IMR-90 (cell line): ENCODE measurements around the gene GAL3ST3. TPM values are rescaled to one million over a fixed set of nuclear protein-coding genes. Genes with fewer than 3 reads are reported as not detected.
"Not testable (repeated sequence)": the region's sequence is repeated elsewhere in the genome, so short reads cannot be mapped to it uniquely, and the experiment has no call there.

ENCODE experiments used
- ATAC-seq: fragments of 200-7000 bp; cut with Tn5 transposase; 2 replicates; pipeline ENCODE4 v1.9.1; 2020; ENCODE audit warnings: low read depth, mild to moderate bottlenecking, moderate library complexity
- BruUV-seq: library from RNA; stranded (reverse); fragments of 400-500 nt; replicated peaks from 2 replicates; lab custom pipeline; 2021; lab: Mats Ljungman, UMichigan
- CTCF ChIA-PET: fragments of 300-600 bp; formaldehyde crosslinking; extraction: SDS; loops from one replicate; lab custom pipeline; 2021; ENCODE audit warnings: antibody characterized with exemption; lab: Yijun Ruan, JAX
- POLR2A ChIA-PET: fragments of 300-600 bp; sonication (Branson Sonifier 250); formaldehyde crosslinking; loops from one replicate; lab custom pipeline; 2022; ENCODE audit warnings: antibody characterized with exemption; ENCODE audit not compliant: unreplicated experiment; lab: Charles Lee
- DNase-seq: peaks from one replicate; pipeline ENCODE4 v3.0.0; 2013
- H2AFZ ChIP-seq: replicated peaks from 2 replicates; pipeline ENCODE3; 2013; ENCODE audit warnings: low read length, mild to moderate bottlenecking; ENCODE audit not compliant: poor library complexity
- H2AK5ac ChIP-seq: 2 replicates; pipeline ENCODE4 v1.6.1; 2013; ENCODE audit warnings: low read depth, low read length, inconsistent platforms
- H2AK9ac ChIP-seq: replicated peaks from 2 replicates; pipeline ENCODE3; 2013; ENCODE audit warnings: mild to moderate bottlenecking, low read depth, low read length, moderate library complexity; ENCODE audit not compliant: poor library complexity
- H2BK120ac ChIP-seq: 2 replicates; pipeline ENCODE4 v1.6.1; 2013; ENCODE audit warnings: low read depth, low read length, inconsistent platforms
- H2BK15ac ChIP-seq: 3 replicates; pipeline ENCODE4 v1.6.1; 2013; ENCODE audit warnings: low read depth, low read length, inconsistent platforms
- H2BK20ac ChIP-seq: 2 replicates; pipeline ENCODE4 v1.6.1; 2013; ENCODE audit warnings: low read depth, mild to moderate bottlenecking, inconsistent platforms, low read length, moderate library complexity
- H2BK5ac ChIP-seq: 2 replicates; pipeline ENCODE4 v1.6.1; 2013; ENCODE audit warnings: mild to moderate bottlenecking, low read depth, low read length, inconsistent platforms; ENCODE audit not compliant: poor library complexity, severe bottlenecking
- H3K14ac ChIP-seq: replicated peaks from 2 replicates; pipeline ENCODE4 v1.6.1; 2013; ENCODE audit warnings: low read depth, low read length, inconsistent platforms
- H3K18ac ChIP-seq: 2 replicates; pipeline ENCODE4 v1.6.1; 2013; ENCODE audit warnings: low read depth, low read length, control low read depth
- H3K23ac ChIP-seq: 2 replicates; pipeline ENCODE4 v1.6.1; 2013; ENCODE audit warnings: low read depth, low read length, inconsistent platforms
- H3K27ac ChIP-seq: 2 replicates; pipeline ENCODE4 v1.5.1; 2013; ENCODE audit warnings: mild to moderate bottlenecking, control low read depth, low read length; ENCODE audit not compliant: insufficient read depth
- H3K27me3 ChIP-seq: 2 replicates; pipeline ENCODE4 v1.6.1; 2013; ENCODE audit warnings: low read length; ENCODE audit not compliant: control insufficient read depth, insufficient read depth
- H3K36me3 ChIP-seq: 2 replicates; pipeline ENCODE4 v1.6.1; 2013; ENCODE audit warnings: low read length, mixed read lengths; ENCODE audit not compliant: control insufficient read depth, insufficient read depth
- H3K4ac ChIP-seq: 2 replicates; pipeline ENCODE4 v1.6.1; 2013; ENCODE audit warnings: low read depth, low read length, inconsistent platforms
- H3K4me1 ChIP-seq: 2 replicates; pipeline ENCODE4 v1.6.1; 2013; ENCODE audit warnings: low read length, mixed read lengths; ENCODE audit not compliant: control insufficient read depth, insufficient read depth
- H3K4me2 ChIP-seq: 2 replicates; pipeline ENCODE4 v1.6.1; 2013; ENCODE audit warnings: low read depth, mild to moderate bottlenecking, control low read depth, low read length, moderate library complexity
- H3K4me3 ChIP-seq: 2 replicates; pipeline ENCODE4 v1.5.1; 2013; ENCODE audit warnings: low read depth, mild to moderate bottlenecking, control low read depth, low read length, moderate library complexity; ENCODE audit not compliant: insufficient read depth
- H3K56ac ChIP-seq: 2 replicates; pipeline ENCODE4 v1.6.1; 2013; ENCODE audit warnings: low read length, inconsistent platforms; ENCODE audit not compliant: insufficient read depth; ENCODE audit errors: extremely low read depth
- H3K79me1 ChIP-seq, 2 experiments: 2 replicates each; pipeline ENCODE4 v1.6.1; 2013; ENCODE audit warnings: low read length in 2 of 2, inconsistent platforms in 1 of 2, low read depth in 1 of 2
- H3K9ac ChIP-seq: 2 replicates; pipeline ENCODE4 v1.6.1; 2013; ENCODE audit warnings: low read depth, low read length, control low read depth
- H3K9me1 ChIP-seq: 2 replicates; pipeline ENCODE4 v1.6.1; 2013; ENCODE audit warnings: low read length, inconsistent platforms; ENCODE audit not compliant: insufficient read depth
- H3K9me3 ChIP-seq: 2 replicates; pipeline ENCODE4 v1.6.1; 2013; ENCODE audit warnings: low read length; ENCODE audit not compliant: control insufficient read depth, insufficient read depth
- H4K20me1 ChIP-seq: 2 replicates; pipeline ENCODE4 v1.6.1; 2013; ENCODE audit warnings: low read length, inconsistent platforms; ENCODE audit not compliant: insufficient read depth
- H4K5ac ChIP-seq: 2 replicates; pipeline ENCODE4 v1.6.1; 2013; ENCODE audit warnings: mild to moderate bottlenecking, low read depth, low read length, control low read depth
- H4K8ac ChIP-seq, 2 experiments: 2 replicates each; pipeline ENCODE4 v1.6.1; 2013; ENCODE audit warnings: low read depth in 2 of 2, low read length in 2 of 2, control low read depth in 1 of 2, inconsistent platforms in 1 of 2
- H4K91ac ChIP-seq: 2 replicates; pipeline ENCODE4 v1.6.1; 2013; ENCODE audit warnings: low read depth, low read length, inconsistent platforms; ENCODE audit not compliant: insufficient read depth
- CEBPB ChIP-seq: IDR thresholded peaks from 2 replicates; pipeline ENCODE4 v1.6.1; 2012; ENCODE audit warnings: low read depth, low read length, improper control_type of control experiment
- CHD1 ChIP-seq: IDR thresholded peaks from 2 replicates; pipeline ENCODE4 v1.6.1; 2012; ENCODE audit warnings: low read depth, low read length, improper control_type of control experiment
- FOS ChIP-seq: fragments of 150-350 bp; IDR thresholded peaks from 2 replicates; pipeline ENCODE4 v1.6.1; 2016; ENCODE audit warnings: low read depth, low read length
- MAZ ChIP-seq: IDR thresholded peaks from 2 replicates; pipeline ENCODE4 v1.6.1; 2012; ENCODE audit warnings: low read depth, mild to moderate bottlenecking, low read length, improper control_type of control experiment, moderate library complexity, borderline replicate concordance
- NFE2L2 ChIP-seq: fragments of 150-350 bp; IDR thresholded peaks from 2 replicates; pipeline ENCODE4 v1.6.1; 2016; ENCODE audit warnings: low read depth, mild to moderate bottlenecking, low read length
- RAD21 ChIP-seq: IDR thresholded peaks from 2 replicates; pipeline ENCODE4 v1.6.1; 2012; ENCODE audit warnings: low read length, improper control_type of control experiment
- RCOR1 ChIP-seq: IDR thresholded peaks from 2 replicates; pipeline ENCODE4 v1.6.1; 2012; ENCODE audit warnings: mild to moderate bottlenecking, low read length, improper control_type of control experiment; ENCODE audit not compliant: insufficient replicate concordance
- WGBS, 2 experiments: methylation state at CpG; one replicate each; pipeline versions ENCODE4 v1.1.5 to v1.1.7; 2013; ENCODE audit warnings: missing lambda C conversion rate in 2 of 2; ENCODE audit not compliant: insufficient read length in 1 of 2; ENCODE audit errors: extremely low coverage in 2 of 2; 5-methylcytosine and 5-hydroxymethylcytosine counted together
- dilution Hi-C: fragments of 300-500 bp; cut with HindIII; formaldehyde crosslinking; loops from one replicate; pipeline ENCODE4 v1.14.3; 2018; ENCODE audit warnings: low sequenced_read_pairs; ENCODE audit not compliant: unreplicated experiment
- in situ Hi-C: fragments of 300-500 bp; cut with MboI; formaldehyde crosslinking; loops from 3 replicates; pipeline ENCODE4 v1.14.3; 2019; ENCODE audit warnings: low sequenced_read_pairs, inconsistent platforms, mixed read lengths
- intact Hi-C: fragments of 100-400 bp; cut with micrococcal nuclease; formaldehyde crosslinking; loops from 2 replicates; pipeline ENCODE4 v1.10.0; 2022
- polyA plus RNA-seq, 3 experiments: library from polyadenylated mRNA; depleted of rRNA; stranded (reverse); fragments of >200 nt; gene quantifications; 2 replicates each; pipeline ENCODE4 v1.2.3, GENCODE V29; 2012; ENCODE audit warnings: low replicate concordance in 1 of 3
- total RNA-seq: library from RNA; depleted of rRNA; stranded (reverse); fragments of >200 nt; gene quantifications from 2 replicates; pipeline ENCODE4 v1.2.3, GENCODE V29; 2012

GAL3ST3 gene
- total and polyA plus RNA-seq, 2 of the 4 experiments (the other 2 are of a cell fraction), result 0.19 TPM; not detected in 1

- peak overlapping the region; percentile 65 for H2BK5ac ChIP-seq
- no peaks in the 10 kb centered on the region for H3K9me3 ChIP-seq
- peak overlapping the region; percentile 25 for H2AK5ac ChIP-seq
- H2AK9ac ChIP-seq, result peak overlapping the region; percentile 63
- dilution Hi-C loops (no loop called here), intact Hi-C loops (loop anchor here (5.0 to 10.0 kb wide), 2 partner anchors 37 to 125 kb away; no protein-coding TSS in a partner anchor), in situ Hi-C loops (no loop called here)
- H2BK120ac ChIP-seq, result no peak overlapping the region
- BruUV-seq, result no TSS peak
- H3K36me3 ChIP-seq, result peaks cover 4% of the 10 kb centered on the region; the same call in 1 of the 2 replicates
- H3K79me1 ChIP-seq, result peaks cover 30 to 86% of the 10 kb centered on the region in 2 experiments
- peak overlapping the region; percentile 72 for H3K4ac ChIP-seq
- DNase-seq (peak; percentile 82), ATAC-seq (peak; percentile 87)
- H3K27ac ChIP-seq, result no peak overlapping the region
- peaks cover 23% of the 10 kb centered on the region for H3K9me1 ChIP-seq
- no peaks in the 10 kb centered on the region for H3K27me3 ChIP-seq
- no peak overlapping the region for H2AFZ ChIP-seq
- CTCF ChIA-PET, result no interaction called here
- WGBS, 2 experiments, result 98% methylated on average over 5 of the region's 9 CpGs; no CpG with 5 or more reads in 1 of the 2 experiments
- H3K18ac ChIP-seq, result no peak overlapping the region
- no peak overlapping the region for H4K5ac ChIP-seq
- POLR2A ChIA-PET, result interaction anchor here (0.6 kb wide), 1 partner anchor 10 kb away, joined by 8 read pairs; no protein-coding TSS in a partner anchor
- H4K20me1 ChIP-seq, result peaks cover 75% of the 10 kb centered on the region
- H4K8ac ChIP-seq, result no peak overlapping the region
- H3K4me2 ChIP-seq, result no peak overlapping the region
- H2BK15ac ChIP-seq, result no peak overlapping the region
- H3K4me3 ChIP-seq, result no peak overlapping the region
- H3K56ac ChIP-seq, result no peak overlapping the region
- H3K23ac ChIP-seq, result peak overlapping the region; percentile 14; the same call in 1 of the 2 replicates
- no peak overlapping the region for H4K91ac ChIP-seq
- H3K9ac ChIP-seq, result no peak overlapping the region
- TF ChIP-seq CHD1, result no peak
- TF ChIP-seq RAD21, result no peak
- peak; percentile 64 for TF ChIP-seq RCOR1
- TF ChIP-seq MAZ, result 0 out of 2 replicates have a peak, but pooled peaks have one; percentile 15
- peak; percentile 62 for TF ChIP-seq FOS
- TF ChIP-seq CEBPB, result peak; percentile 51; the same call in 1 of the 2 replicates
- no peak for TF ChIP-seq NFE2L2
- peaks cover 26% of the 10 kb centered on the region for H3K4me1 ChIP-seq
- peak overlapping the region; percentile 75 for H3K14ac ChIP-seq
- peak overlapping the region; percentile 28; the same call in 1 of the 2 replicates for H2BK20ac ChIP-seq
Observed at GRCh38 chr11:66080055-66080817, 31.3 kb upstream of the GAL3ST3 start.

GRCh38 chr11:66078949-66079348 is 30.0 kb upstream of the GAL3ST3 start:
- H3K4me2 ChIP-seq, H2BK20ac ChIP-seq, H2AK9ac ChIP-seq, in situ Hi-C loops, H3K56ac ChIP-seq, H3K4me3 ChIP-seq, H2AFZ ChIP-seq, BruUV-seq, DNase-seq, H4K91ac ChIP-seq, H3K14ac ChIP-seq, H3K27me3 ChIP-seq, intact Hi-C loops, H2AK5ac ChIP-seq, H3K23ac ChIP-seq, CTCF ChIA-PET, H3K4ac ChIP-seq, dilution Hi-C loops, H4K5ac ChIP-seq, H2BK5ac ChIP-seq, POLR2A ChIA-PET, H2BK120ac ChIP-seq, H3K18ac ChIP-seq, H3K9me3 ChIP-seq, H2BK15ac ChIP-seq, H3K27ac ChIP-seq, ATAC-seq, H3K9ac ChIP-seq, H4K8ac ChIP-seq, H3K36me3 ChIP-seq: not testable (repeated sequence)
- H4K20me1 ChIP-seq, result peaks cover 64% of the 10 kb centered on the region
- peaks cover 19% of the 10 kb centered on the region for H3K9me1 ChIP-seq
- H3K4me1 ChIP-seq, result peaks cover 22% of the 10 kb centered on the region
- H3K79me1 ChIP-seq, result peaks cover 24 to 81% of the 10 kb centered on the region in 2 experiments
- 100% methylated on average over 1 of the region's 7 CpGs; no CpG with 5 or more reads in 1 of the 2 experiments for WGBS, 2 experiments
